Memory B cell (primary cell): ENCODE results near the gene SLC47A2.
A peak's percentile ranks its signal among the peaks of the same experiment; 100 is the strongest.
"Not testable (repeated sequence)": the region's sequence is repeated elsewhere in the genome, so short reads cannot be mapped to it uniquely, and the experiment has no call there.

Source experiments
- ATAC-seq: fragments of 150-1000 bp; cut with Tn5 transposase; 2 replicates; pipeline ENCODE4 v1.10.0; 2021; ENCODE audit warnings: low read depth, mild to moderate bottlenecking, moderate library complexity
- DNase-seq, 2 donors: peaks; one replicate each; pipeline ENCODE4 v3.0.0; 2022; ENCODE audit warnings: low spot score in 2 of 2
- H3K27ac Mint-ChIP-seq: one replicate; pipeline ENCODE4 v1.8.0; 2022; ENCODE audit warnings: mild to moderate bottlenecking, moderate library complexity, mixed read lengths
- H3K27me3 Mint-ChIP-seq: one replicate; pipeline ENCODE4 v1.8.0; 2022; ENCODE audit warnings: mixed read lengths
- H3K36me3 Mint-ChIP-seq: one replicate; pipeline ENCODE4 v1.8.0; 2022; ENCODE audit warnings: mild to moderate bottlenecking, mixed read lengths
- H3K4me1 Mint-ChIP-seq: one replicate; pipeline ENCODE4 v1.8.0; 2022; ENCODE audit warnings: mixed read lengths
- H3K4me3 Mint-ChIP-seq: one replicate; pipeline ENCODE4 v1.8.0; 2022; ENCODE audit warnings: mild to moderate bottlenecking, moderate library complexity, mixed read lengths
- H3K9me3 Mint-ChIP-seq: one replicate; pipeline ENCODE4 v1.8.0; 2022; ENCODE audit warnings: mixed read lengths

Gene SLC47A2

GRCh38 chr17:19716108-19717030, at the start of gene SLC47A2:
Gene SLC47A2, minus strand, starts transcription at chr17:19716584. Its CDS starts 29 bp downstream, at chr17:19716555.
- no peaks in the 10 kb centered on the region for H3K36me3 Mint-ChIP-seq
- peaks cover 3% of the 10 kb centered on the region for H3K27me3 Mint-ChIP-seq

GRCh38 chr17:19766016-19766415, 49.6 kb upstream of the SLC47A2 start:
- Mint-ChIP-seq H3K4me3 (no peak overlapping the region), H3K27ac (no peak overlapping the region), H3K9me3 (no peaks in the 10 kb centered on the region), H3K36me3 (no peaks in the 10 kb centered on the region), H3K4me1 (peaks cover 4% of the 10 kb centered on the region), H3K27me3 (peaks cover 2% of the 10 kb centered on the region)
- DNase-seq (no peak), ATAC-seq (no peak)

More at GRCh38 chr17:19716108-19717030, at the start of gene SLC47A2:
- no peak for DNase-seq
- Mint-ChIP-seq H3K27ac (no peak within 1 kb of the TSS), H3K4me3 (no peak within 1 kb of the TSS), H3K4me1 (no peaks in the 10 kb centered on the region), H3K9me3 (no peaks in the 10 kb centered on the region)
- ATAC-seq: no peak

GRCh38 chr17:19763991-19764390, 47.6 kb upstream of the SLC47A2 start:
- ATAC-seq, H3K36me3 Mint-ChIP-seq, DNase-seq, H3K27ac Mint-ChIP-seq, H3K9me3 Mint-ChIP-seq, H3K27me3 Mint-ChIP-seq, H3K4me3 Mint-ChIP-seq: not testable (repeated sequence)
- peaks cover 10% of the 10 kb centered on the region for H3K4me1 Mint-ChIP-seq

GRCh38 chr17:19763416-19763815, 47.0 kb upstream of the SLC47A2 start:
- H3K27ac Mint-ChIP-seq: no peak overlapping the region
- H3K4me1 Mint-ChIP-seq: peaks cover 11% of the 10 kb centered on the region
- H3K36me3 Mint-ChIP-seq: no peaks in the 10 kb centered on the region

GRCh38 chr17:19762515-19762961, 46.2 kb upstream of the SLC47A2 start:
- no peak overlapping the region for H3K4me3 Mint-ChIP-seq
- no peaks in the 10 kb centered on the region for H3K36me3 Mint-ChIP-seq
- no peaks in the 10 kb centered on the region for H3K9me3 Mint-ChIP-seq
- no peak overlapping the region for H3K27ac Mint-ChIP-seq
- peak; percentile 66 to 74 for DNase-seq
- peaks cover 11% of the 10 kb centered on the region for H3K4me1 Mint-ChIP-seq
- H3K27me3 Mint-ChIP-seq: peaks cover 2% of the 10 kb centered on the region
- ATAC-seq: peak; percentile 79

More at GRCh38 chr17:19763416-19763815, 47.0 kb upstream of the SLC47A2 start:
- no peak for DNase-seq
- H3K9me3 Mint-ChIP-seq: no peaks in the 10 kb centered on the region
- no peak overlapping the region for H3K4me3 Mint-ChIP-seq
- peaks cover 2% of the 10 kb centered on the region for H3K27me3 Mint-ChIP-seq
- no peak for ATAC-seq

GRCh38 chr17:19760746-19761145, 44.4 kb upstream of the SLC47A2 start:
- Mint-ChIP-seq H3K4me1 (peaks cover 15% of the 10 kb centered on the region), H3K9me3 (no peaks in the 10 kb centered on the region), H3K27me3 (peaks cover 2% of the 10 kb centered on the region), H3K36me3 (no peaks in the 10 kb centered on the region), H3K4me3 (no peak overlapping the region), H3K27ac (peak overlapping the region; percentile 1)
- ATAC-seq (no peak), DNase-seq (no peak)

- peaks cover 2% of the 10 kb centered on the region for H3K27me3 Mint-ChIP-seq
- H3K27ac Mint-ChIP-seq: no peak overlapping the region
- H3K4me3 Mint-ChIP-seq: no peak overlapping the region
- H3K36me3 Mint-ChIP-seq: no peaks in the 10 kb centered on the region
- peaks cover 24% of the 10 kb centered on the region for H3K4me1 Mint-ChIP-seq
- no peak for DNase-seq
- ATAC-seq: no peak
- H3K9me3 Mint-ChIP-seq: no peaks in the 10 kb centered on the region
Observed at GRCh38 chr17:19759568-19760549, 43.5 kb upstream of the SLC47A2 start.

- no peak for ATAC-seq
- H3K9me3 Mint-ChIP-seq: no peaks in the 10 kb centered on the region
- no peak overlapping the region for H3K27ac Mint-ChIP-seq
- H3K4me1 Mint-ChIP-seq: peaks cover 34% of the 10 kb centered on the region
- no peaks in the 10 kb centered on the region for H3K27me3 Mint-ChIP-seq
- no peak for DNase-seq
- H3K36me3 Mint-ChIP-seq: no peaks in the 10 kb centered on the region
- H3K4me3 Mint-ChIP-seq: no peak overlapping the region
Observed at GRCh38 chr17:19757536-19758180, 41.3 kb upstream of the SLC47A2 start.

- Mint-ChIP-seq H3K4me1 (peaks cover 37% of the 10 kb centered on the region), H3K36me3 (no peaks in the 10 kb centered on the region), H3K27ac (peak overlapping the region; percentile 13), H3K27me3 (no peaks in the 10 kb centered on the region), H3K4me3 (no peak overlapping the region), H3K9me3 (no peaks in the 10 kb centered on the region)
- no peak for DNase-seq
- no peak for ATAC-seq
Observed at GRCh38 chr17:19756546-19756945, 40.2 kb upstream of the SLC47A2 start.

GRCh38 chr17:19755821-19756510, 39.6 kb upstream of the SLC47A2 start:
- peak overlapping the region; percentile 13 for H3K27ac Mint-ChIP-seq
- H3K36me3 Mint-ChIP-seq: no peaks in the 10 kb centered on the region
- no peak overlapping the region for H3K4me3 Mint-ChIP-seq
- ATAC-seq: peak; percentile 53
- DNase-seq: no peak
- no peaks in the 10 kb centered on the region for H3K27me3 Mint-ChIP-seq
- H3K4me1 Mint-ChIP-seq: peaks cover 37% of the 10 kb centered on the region
- no peaks in the 10 kb centered on the region for H3K9me3 Mint-ChIP-seq

GRCh38 chr17:19755392-19755791, 39.0 kb upstream of the SLC47A2 start:
- DNase-seq: no peak
- Mint-ChIP-seq H3K4me3 (peak overlapping the region; percentile 72), H3K27ac (peak overlapping the region; percentile 40), H3K9me3 (no peaks in the 10 kb centered on the region), H3K36me3 (no peaks in the 10 kb centered on the region), H3K27me3 (no peaks in the 10 kb centered on the region), H3K4me1 (peaks cover 37% of the 10 kb centered on the region)
- no peak for ATAC-seq

GRCh38 chr17:19753661-19754463, 37.5 kb upstream of the SLC47A2 start:
- DNase-seq: no peak
- Mint-ChIP-seq H3K9me3 (no peaks in the 10 kb centered on the region), H3K36me3 (no peaks in the 10 kb centered on the region), H3K27me3 (no peaks in the 10 kb centered on the region), H3K4me3 (peak overlapping the region; percentile 72), H3K27ac (peak overlapping the region; percentile 40), H3K4me1 (peaks cover 34% of the 10 kb centered on the region)
- no peak for ATAC-seq
